Measurements from ENCODE around the gene ZGLP1. TPM values are rescaled to one million over a fixed set of nuclear protein-coding genes. Genes with fewer than 3 reads are reported as not detected.

Gene ZGLP1
- total and polyA plus RNA-seq, 2 of the 13 experiments (the other 11 are each of a cell fraction or from before 2014, with no cell fraction given), result 2.4 to 3.0 TPM

DNA sequence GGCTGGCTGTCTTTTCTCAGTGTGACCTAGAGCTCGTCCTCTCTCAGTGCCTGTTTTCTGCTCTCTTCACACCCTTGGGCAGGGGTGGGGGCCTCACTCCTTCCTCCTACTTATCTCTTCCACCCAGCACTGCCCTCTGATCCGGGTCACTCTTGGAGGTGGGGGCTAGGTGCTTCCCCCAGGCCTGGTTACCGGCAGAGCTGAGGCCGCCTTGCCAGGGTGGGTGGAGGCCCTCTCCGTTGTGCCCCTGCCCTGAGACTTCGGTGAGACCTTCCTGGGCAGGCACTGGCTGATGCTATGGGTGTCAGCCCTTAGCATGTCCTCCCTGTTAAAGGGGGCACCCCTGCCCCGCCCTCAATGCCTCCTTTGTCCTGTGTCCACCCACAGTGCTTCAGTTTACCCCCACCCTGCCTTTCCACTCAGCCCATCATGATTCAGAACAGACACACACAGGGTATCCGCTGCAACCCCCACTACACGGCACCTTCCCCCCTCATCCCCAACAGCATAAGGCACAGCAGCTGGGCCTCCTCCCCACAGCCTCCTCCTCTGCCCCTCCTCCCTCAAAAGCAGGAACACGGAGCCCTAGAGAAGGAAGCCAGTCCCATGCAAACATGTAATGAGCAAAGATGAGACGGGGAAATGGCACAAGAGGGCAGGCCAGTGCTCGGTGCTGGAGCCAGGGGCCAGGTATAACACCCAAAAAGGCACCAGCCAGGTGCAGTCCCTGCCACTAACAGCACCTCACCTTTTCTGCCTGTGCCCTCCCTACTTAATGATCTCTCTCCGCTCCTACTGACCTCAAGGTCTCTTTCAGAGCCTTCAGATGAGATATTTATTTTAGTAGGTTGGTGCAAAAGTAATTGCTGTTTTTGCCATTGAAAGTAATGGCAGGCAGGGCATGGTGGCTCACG lies 9.8 kb downstream of the ZGLP1 start (continued):
- TF ChIP-seq, protein P1, sequence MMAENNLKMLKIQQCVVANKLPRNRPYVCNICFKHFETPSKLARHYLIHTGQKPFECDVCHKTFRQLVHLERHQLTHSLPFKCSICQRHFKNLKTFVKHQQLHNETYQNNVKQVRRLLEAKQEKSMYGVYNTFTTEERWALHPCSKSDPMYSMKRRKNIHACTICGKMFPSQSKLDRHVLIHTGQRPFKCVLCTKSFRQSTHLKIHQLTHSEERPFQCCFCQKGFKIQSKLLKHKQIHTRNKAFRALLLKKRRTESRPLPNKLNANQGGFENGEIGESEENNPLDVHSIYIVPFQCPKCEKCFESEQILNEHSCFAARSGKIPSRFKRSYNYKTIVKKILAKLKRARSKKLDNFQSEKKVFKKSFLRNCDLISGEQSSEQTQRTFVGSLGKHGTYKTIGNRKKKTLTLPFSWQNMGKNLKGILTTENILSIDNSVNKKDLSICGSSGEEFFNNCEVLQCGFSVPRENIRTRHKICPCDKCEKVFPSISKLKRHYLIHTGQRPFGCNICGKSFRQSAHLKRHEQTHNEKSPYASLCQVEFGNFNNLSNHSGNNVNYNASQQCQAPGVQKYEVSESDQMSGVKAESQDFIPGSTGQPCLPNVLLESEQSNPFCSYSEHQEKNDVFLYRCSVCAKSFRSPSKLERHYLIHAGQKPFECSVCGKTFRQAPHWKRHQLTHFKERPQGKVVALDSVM (CRISPR knock-in tag; IDR thresholded peaks at IDR 0.05), result no peak
- TF ChIP-seq, protein P2, sequence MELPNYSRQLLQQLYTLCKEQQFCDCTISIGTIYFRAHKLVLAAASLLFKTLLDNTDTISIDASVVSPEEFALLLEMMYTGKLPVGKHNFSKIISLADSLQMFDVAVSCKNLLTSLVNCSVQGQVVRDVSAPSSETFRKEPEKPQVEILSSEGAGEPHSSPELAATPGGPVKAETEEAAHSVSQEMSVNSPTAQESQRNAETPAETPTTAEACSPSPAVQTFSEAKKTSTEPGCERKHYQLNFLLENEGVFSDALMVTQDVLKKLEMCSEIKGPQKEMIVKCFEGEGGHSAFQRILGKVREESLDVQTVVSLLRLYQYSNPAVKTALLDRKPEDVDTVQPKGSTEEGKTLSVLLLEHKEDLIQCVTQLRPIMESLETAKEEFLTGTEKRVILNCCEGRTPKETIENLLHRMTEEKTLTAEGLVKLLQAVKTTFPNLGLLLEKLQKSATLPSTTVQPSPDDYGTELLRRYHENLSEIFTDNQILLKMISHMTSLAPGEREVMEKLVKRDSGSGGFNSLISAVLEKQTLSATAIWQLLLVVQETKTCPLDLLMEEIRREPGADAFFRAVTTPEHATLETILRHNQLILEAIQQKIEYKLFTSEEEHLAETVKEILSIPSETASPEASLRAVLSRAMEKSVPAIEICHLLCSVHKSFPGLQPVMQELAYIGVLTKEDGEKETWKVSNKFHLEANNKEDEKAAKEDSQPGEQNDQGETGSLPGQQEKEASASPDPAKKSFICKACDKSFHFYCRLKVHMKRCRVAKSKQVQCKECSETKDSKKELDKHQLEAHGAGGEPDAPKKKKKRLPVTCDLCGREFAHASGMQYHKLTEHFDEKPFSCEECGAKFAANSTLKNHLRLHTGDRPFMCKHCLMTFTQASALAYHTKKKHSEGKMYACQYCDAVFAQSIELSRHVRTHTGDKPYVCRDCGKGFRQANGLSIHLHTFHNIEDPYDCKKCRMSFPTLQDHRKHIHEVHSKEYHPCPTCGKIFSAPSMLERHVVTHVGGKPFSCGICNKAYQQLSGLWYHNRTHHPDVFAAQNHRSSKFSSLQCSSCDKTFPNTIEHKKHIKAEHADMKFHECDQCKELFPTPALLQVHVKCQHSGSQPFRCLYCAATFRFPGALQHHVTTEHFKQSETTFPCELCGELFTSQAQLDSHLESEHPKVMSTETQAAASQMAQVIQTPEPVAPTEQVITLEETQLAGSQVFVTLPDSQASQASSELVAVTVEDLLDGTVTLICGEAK (IDR thresholded peaks at IDR 0.05), result peak; percentile 51; the same call in 1 of the 2 replicates
- TF ChIP-seq, protein P2 (CRISPR knock-in tag; IDR thresholded peaks at IDR 0.05), result no peak
- TF ChIP-seq ZNF7 (CRISPR knock-in tag; IDR thresholded peaks at IDR 0.05), result no peak
- TF ChIP-seq ZNF543 (CRISPR knock-in tag; IDR thresholded peaks at IDR 0.05), result no peak
- TF ChIP-seq TBX2 (CRISPR knock-in tag; IDR thresholded peaks at IDR 0.05; ENCODE audit: borderline replicate concordance), result 0 out of 2 replicates have a peak, but pooled peaks have one; percentile 13
- TF ChIP-seq, protein P3, sequence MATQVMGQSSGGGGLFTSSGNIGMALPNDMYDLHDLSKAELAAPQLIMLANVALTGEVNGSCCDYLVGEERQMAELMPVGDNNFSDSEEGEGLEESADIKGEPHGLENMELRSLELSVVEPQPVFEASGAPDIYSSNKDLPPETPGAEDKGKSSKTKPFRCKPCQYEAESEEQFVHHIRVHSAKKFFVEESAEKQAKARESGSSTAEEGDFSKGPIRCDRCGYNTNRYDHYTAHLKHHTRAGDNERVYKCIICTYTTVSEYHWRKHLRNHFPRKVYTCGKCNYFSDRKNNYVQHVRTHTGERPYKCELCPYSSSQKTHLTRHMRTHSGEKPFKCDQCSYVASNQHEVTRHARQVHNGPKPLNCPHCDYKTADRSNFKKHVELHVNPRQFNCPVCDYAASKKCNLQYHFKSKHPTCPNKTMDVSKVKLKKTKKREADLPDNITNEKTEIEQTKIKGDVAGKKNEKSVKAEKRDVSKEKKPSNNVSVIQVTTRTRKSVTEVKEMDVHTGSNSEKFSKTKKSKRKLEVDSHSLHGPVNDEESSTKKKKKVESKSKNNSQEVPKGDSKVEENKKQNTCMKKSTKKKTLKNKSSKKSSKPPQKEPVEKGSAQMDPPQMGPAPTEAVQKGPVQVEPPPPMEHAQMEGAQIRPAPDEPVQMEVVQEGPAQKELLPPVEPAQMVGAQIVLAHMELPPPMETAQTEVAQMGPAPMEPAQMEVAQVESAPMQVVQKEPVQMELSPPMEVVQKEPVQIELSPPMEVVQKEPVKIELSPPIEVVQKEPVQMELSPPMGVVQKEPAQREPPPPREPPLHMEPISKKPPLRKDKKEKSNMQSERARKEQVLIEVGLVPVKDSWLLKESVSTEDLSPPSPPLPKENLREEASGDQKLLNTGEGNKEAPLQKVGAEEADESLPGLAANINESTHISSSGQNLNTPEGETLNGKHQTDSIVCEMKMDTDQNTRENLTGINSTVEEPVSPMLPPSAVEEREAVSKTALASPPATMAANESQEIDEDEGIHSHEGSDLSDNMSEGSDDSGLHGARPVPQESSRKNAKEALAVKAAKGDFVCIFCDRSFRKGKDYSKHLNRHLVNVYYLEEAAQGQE (IDR thresholded peaks at IDR 0.05; ENCODE audit: borderline replicate concordance in 1 of 2, low read depth in 1 of 2, low read length in 2 of 2), result no peak
- TF ChIP-seq, protein P4, sequence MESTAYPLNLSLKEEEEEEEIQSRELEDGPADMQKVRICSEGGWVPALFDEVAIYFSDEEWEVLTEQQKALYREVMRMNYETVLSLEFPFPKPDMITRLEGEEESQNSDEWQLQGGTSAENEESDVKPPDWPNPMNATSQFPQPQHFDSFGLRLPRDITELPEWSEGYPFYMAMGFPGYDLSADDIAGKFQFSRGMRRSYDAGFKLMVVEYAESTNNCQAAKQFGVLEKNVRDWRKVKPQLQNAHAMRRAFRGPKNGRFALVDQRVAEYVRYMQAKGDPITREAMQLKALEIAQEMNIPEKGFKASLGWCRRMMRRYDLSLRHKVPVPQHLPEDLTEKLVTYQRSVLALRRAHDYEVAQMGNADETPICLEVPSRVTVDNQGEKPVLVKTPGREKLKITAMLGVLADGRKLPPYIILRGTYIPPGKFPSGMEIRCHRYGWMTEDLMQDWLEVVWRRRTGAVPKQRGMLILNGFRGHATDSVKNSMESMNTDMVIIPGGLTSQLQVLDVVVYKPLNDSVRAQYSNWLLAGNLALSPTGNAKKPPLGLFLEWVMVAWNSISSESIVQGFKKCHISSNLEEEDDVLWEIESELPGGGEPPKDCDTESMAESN (CRISPR knock-in tag; conservative IDR thresholded peaks at IDR 0.05), result no peak

Data from HepG2 (cell line).